HG02678 (cell line): ENCODE data around the gene C2orf42.
"Not testable (repeated sequence)": the region's sequence is repeated elsewhere in the genome, so short reads cannot be mapped to it uniquely, and the experiment has no call there.

Experiments
- ATAC-seq: cut with Tn5 transposase; IDR thresholded peaks from one replicate; pipeline ENCODE4 v1.9.1; 2021; ENCODE audit warnings: mild to moderate bottlenecking, moderate library complexity; ENCODE audit not compliant: unreplicated experiment

Gene C2orf42

GRCh38 chr2:70132244-70133126 is 58.3 kb downstream of the C2orf42 start:
- ATAC-seq = peak; percentile 61

- not testable (repeated sequence) for ATAC-seq
These were observed 59.3 kb downstream of the C2orf42 start for GRCh38 chr2:70131344-70132143.

- ATAC-seq = no peak
These were observed 62.8 kb downstream of the C2orf42 start for GRCh38 chr2:70128005-70128404.

GRCh38 chr2:70126413-70126812 is 64.4 kb downstream of the C2orf42 start:
- ATAC-seq = no peak

GRCh38 chr2:70125498-70125898 is 65.3 kb downstream of the C2orf42 start:
- no peak for ATAC-seq

- ATAC-seq = peak; percentile 32
These were observed 65.8 kb downstream of the C2orf42 start for GRCh38 chr2:70124983-70125480.

GRCh38 chr2:70123829-70124116 is 67.0 kb downstream of the C2orf42 start:
- no peak for ATAC-seq

GRCh38 chr2:70123051-70123828 is 67.6 kb downstream of the C2orf42 start:
- no peak for ATAC-seq

GRCh38 chr2:70122470-70122869 is 68.3 kb downstream of the C2orf42 start:
- ATAC-seq = no peak

GRCh38 chr2:70121627-70122372 is 69.0 kb downstream of the C2orf42 start:
- ATAC-seq = no peak

GRCh38 chr2:70118798-70119454 is 71.9 kb downstream of the C2orf42 start:
- ATAC-seq = no peak

GRCh38 chr2:70116936-70117552 is 73.8 kb downstream of the C2orf42 start:
- no peak for ATAC-seq

GRCh38 chr2:70115646-70116442 is 75.0 kb downstream of the C2orf42 start:
- peak; percentile 66 for ATAC-seq

GRCh38 chr2:70113359-70114070 is 77.3 kb downstream of the C2orf42 start:
- no peak for ATAC-seq

- ATAC-seq = no peak
These were observed 78.8 kb downstream of the C2orf42 start for GRCh38 chr2:70111752-70112591.

GRCh38 chr2:70110397-70110796 is 80.4 kb downstream of the C2orf42 start:
- ATAC-seq = not testable (repeated sequence)

- not testable (repeated sequence) for ATAC-seq
These were observed 84.7 kb downstream of the C2orf42 start for GRCh38 chr2:70106138-70106537.
